Psoas muscle (tissue), 8 donors: ENCODE results near the gene BST1. TPM values are rescaled to one million over a fixed set of nuclear protein-coding genes. Genes with fewer than 3 reads are reported as not detected.

Experiments used
- ATAC-seq, 4 donors: fragments of 200-7000 bp; cut with Tn5 transposase; one replicate each; pipeline ENCODE4 v1.9.1; 2020; ENCODE audit warnings: moderate library complexity in 3 of 4, mild to moderate bottlenecking in 2 of 4
- DNase-seq, 2 donors: peaks; one replicate each; pipeline ENCODE4 v3.0.0-alpha.2; 2020
- H3K27ac ChIP-seq: fragments of 200-600 bp; one replicate; pipeline ENCODE4 v1.8.0; 2022
- H3K27me3 ChIP-seq, 3 donors: fragments of 200-600 bp in 1 of 3; one replicate each; pipeline versions ENCODE4 v1.6.1 to v1.8.0; 2013 to 2022; ENCODE audit warnings: low read length in 2 of 3, mild to moderate bottlenecking in 2 of 3, moderate library complexity in 1 of 3; ENCODE audit not compliant: insufficient read depth in 3 of 3
- H3K36me3 ChIP-seq, 2 donors: fragments of 200-600 bp in 1 of 2; one replicate each; pipeline versions ENCODE4 v1.6.1 to v1.8.0; 2013 to 2022; ENCODE audit warnings: low read depth in 1 of 2, mild to moderate bottlenecking in 1 of 2, moderate library complexity in 1 of 2; ENCODE audit not compliant: insufficient read depth in 1 of 2
- H3K4me1 ChIP-seq: fragments of 200-600 bp; one replicate; pipeline ENCODE4 v1.8.0; 2022
- H3K4me3 ChIP-seq: fragments of 200-600 bp; one replicate; pipeline ENCODE4 v1.8.0; 2022; ENCODE audit warnings: mild to moderate bottlenecking
- H3K9me3 ChIP-seq: fragments of 200-600 bp; one replicate; pipeline ENCODE4 v1.8.0; 2022
- WGBS, 3 donors: extraction: QIAGEN DNeasy Blood & Tissue Kit; methylation state at CpG; one replicate each; pipeline versions ENCODE4 v1.1.6 to v1.1.7; 2013; 5-methylcytosine and 5-hydroxymethylcytosine counted together
- intact Hi-C, 2 donors: fragments of 100-400 bp; cut with DNase I; formaldehyde crosslinking; loops; one replicate each; pipeline versions ENCODE4 v1.11.0 to v1.14.2; 2022
- polyA plus RNA-seq, 3 donors: library from polyadenylated mRNA; stranded (reverse); fragments of 200-250 nt; gene quantifications; one replicate each; pipeline ENCODE4 v1.2.3, GENCODE V29; 2013
- total RNA-seq, 4 donors: library from RNA; stranded (reverse); fragmentation: NEBNext Ultra II Directional in 2 of 4; extraction: Animal tissue kit (Norgen Biotek cat#: 25700) in 2 of 4; gene quantifications; one replicate each; pipeline versions ENCODE4 v1.2.1 to v1.2.4, GENCODE V29; 2021 to 2023
- TF ChIP-seq, protein P1 (sequence below): fragments of 200-600 bp; IDR thresholded peaks from one replicate; pipeline ENCODE4 v1.8.0; 2022; ENCODE audit warnings: antibody characterized with exemption
- donor health status: healthy with polysubstance abuse.
- donor health status: DM: no; HTN: no; CAD: no; lungs with moderate emphysema.
- donor health status: Bipolar disorder and iron deficiency.
- donor health status: healthy.
- donor health status: DM: yes; HTN: yes; CAD: no.
- donor health status: DM: no; HTN: no; CAD: no.
- donor health status: DM: no; HTN: no; CAD: no.
- donor health status: DM: yes; HTN: yes; CAD: no.

Gene BST1
- total and polyA plus RNA-seq, 7 donors = 0.98 to 2.1 (median 1.3) TPM

DNA sequence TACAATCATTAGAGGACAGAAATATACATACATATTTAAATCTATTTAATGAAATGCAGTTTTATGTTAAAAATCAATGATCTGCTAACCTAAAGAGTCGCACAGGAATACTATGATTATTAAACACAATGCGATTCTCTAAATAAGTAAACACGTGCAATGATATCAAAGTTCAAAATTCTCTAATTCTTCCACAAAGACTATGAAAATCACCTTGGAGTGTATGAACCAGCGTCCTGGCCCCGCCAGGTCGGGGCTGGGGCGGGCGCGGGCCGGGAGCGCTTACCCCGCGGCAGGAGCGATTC is 21.8 kb upstream of the BST1 start:
- 1 to 2% (median 1%) methylated on average over 14 of the region's 14 CpGs for WGBS, 3 donors
- DNase-seq = no peak
- no peak for ATAC-seq
- TF ChIP-seq, protein P1, sequence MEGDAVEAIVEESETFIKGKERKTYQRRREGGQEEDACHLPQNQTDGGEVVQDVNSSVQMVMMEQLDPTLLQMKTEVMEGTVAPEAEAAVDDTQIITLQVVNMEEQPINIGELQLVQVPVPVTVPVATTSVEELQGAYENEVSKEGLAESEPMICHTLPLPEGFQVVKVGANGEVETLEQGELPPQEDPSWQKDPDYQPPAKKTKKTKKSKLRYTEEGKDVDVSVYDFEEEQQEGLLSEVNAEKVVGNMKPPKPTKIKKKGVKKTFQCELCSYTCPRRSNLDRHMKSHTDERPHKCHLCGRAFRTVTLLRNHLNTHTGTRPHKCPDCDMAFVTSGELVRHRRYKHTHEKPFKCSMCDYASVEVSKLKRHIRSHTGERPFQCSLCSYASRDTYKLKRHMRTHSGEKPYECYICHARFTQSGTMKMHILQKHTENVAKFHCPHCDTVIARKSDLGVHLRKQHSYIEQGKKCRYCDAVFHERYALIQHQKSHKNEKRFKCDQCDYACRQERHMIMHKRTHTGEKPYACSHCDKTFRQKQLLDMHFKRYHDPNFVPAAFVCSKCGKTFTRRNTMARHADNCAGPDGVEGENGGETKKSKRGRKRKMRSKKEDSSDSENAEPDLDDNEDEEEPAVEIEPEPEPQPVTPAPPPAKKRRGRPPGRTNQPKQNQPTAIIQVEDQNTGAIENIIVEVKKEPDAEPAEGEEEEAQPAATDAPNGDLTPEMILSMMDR = no peak
- intact Hi-C loops = no loop called here
- Histone ChIP-seq H3K27ac (peak overlapping the region; percentile 68), H3K27me3 (no peaks in the 10 kb centered on the region), H3K4me1 (peaks cover 22% of the 10 kb centered on the region), H3K4me3 (peak overlapping the region; percentile 71), H3K9me3 (no peaks in the 10 kb centered on the region), H3K36me3 (peaks cover 1 to 4% of the 10 kb centered on the region in 2 donors)

DNA sequence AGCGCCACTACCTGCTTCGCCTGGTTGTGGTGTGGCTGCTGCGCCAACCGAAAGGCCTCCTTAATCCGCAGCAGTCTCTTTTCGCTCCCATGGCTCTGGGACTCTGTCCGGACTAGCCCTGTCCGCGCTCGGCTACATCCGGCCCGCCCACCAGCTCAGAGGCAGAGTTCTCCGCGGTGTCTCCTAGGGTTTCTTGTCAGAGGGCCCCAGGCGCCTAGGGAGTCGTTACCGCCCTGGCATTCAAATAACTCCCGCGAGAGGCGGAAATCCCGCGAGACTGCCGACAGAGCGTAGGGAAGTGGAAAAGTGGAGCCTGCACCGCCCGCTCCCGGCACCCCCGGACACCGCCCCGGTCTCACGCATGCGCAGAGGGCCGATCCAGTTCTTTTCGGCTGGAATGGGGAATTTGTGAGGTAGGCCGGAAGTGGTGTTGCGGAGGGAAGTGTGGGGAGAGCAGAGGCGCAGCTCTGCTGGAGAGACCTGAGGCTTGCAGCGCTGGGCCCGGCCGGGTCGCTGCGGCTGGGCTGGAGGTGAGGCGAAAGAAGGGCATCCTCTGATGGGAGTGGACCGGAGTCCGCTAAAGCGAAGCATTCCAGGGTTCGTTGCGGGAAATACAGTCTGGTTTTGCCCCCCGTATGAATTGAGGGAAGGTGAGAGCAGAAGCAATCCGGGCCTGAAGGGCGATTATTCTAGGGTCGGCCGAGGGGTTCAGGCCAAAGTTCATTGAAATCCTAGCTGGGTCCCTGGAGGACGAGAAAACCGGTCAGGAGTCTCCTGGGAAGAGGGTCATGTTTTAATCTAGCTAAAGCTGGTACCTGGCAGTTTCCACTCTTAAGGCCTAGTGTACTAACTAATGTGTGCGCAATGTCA is 21.3 kb upstream of the BST1 start, which contains the start of gene FAM200B:
Gene FAM200B, plus strand, starts transcription at position 456 of the 870 bp plus-strand sequence. CDS start 5,151 bp downstream, outside the sequence.
- DNase-seq = peak; percentile 99
- Histone ChIP-seq H3K4me1 (peaks cover 22% of the 10 kb centered on the region), H3K27me3 (no peaks in the 10 kb centered on the region), H3K36me3 (peaks cover 6 to 7% of the 10 kb centered on the region in 2 donors), H3K9me3 (no peaks in the 10 kb centered on the region), H3K27ac (peak within 1 kb of the TSS; percentile 68), H3K4me3 (peak within 1 kb of the TSS; percentile 71)
- WGBS, 3 donors = 0% methylated on average over 54 to 56 of the region's 56 CpGs
- intact Hi-C loops = no loop called here
- peak; percentile 98 to 100 (median 99) for ATAC-seq
- TF ChIP-seq, protein P1 = no peak

DNA sequence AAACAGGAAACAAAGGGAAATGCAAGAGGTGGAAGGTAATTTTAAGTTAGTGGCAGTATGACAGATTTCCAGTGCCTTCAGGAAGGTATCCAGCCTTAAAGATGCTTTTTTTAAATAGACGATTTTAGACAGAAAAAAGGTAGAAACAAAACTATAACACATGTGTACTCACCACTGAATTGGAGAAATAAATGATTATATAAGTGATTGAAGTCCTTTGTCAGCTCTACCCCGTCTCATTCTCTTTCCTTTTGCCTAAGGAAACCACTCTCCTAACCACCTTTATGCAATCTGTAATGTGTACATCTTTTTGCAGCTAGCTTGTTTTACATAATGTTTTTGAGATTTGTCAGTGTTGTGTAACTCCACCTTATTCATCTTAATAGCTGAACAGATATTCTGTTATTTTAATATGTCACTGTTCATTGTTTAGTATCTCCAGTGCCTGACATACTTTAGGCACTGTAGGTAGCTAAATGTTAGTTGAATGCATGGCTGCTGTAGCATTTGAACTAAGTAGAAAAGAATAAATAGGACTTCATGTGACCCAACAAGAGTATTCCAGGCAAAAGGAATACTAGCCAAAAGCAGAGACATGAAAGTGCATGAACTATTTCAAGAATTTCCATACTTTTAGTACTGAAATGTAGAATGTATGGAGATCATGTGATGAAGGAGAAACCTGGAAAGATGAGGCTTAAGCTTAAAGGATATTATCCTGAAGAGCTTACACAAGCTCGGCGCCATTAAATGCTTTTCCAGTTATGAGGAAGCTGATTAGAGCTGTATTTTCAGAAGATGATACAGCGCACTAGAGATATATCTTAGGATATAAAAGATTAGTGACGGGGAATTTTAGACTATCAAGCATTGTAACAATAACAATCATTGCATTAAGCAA is 20.4 kb upstream of the BST1 start:
- intact Hi-C loops = no loop called here
- peaks cover 22% of the 10 kb centered on the region for H3K4me1 ChIP-seq

DNA sequence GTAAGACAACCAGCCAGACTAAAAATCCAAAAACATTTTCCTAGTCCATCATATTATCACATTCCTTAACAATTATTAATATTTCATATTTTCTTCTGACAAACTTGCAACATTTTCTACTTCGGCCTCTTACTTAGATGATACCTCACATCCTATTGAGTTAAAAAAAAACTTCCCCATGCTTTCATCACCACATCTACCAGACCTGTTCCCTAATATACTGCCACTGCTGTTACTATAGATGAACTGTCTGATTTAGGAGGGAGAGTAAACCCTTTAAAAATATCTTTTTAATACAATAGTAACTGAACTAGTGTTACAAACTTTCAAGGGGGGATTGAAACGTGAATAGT is 19.7 kb upstream of the BST1 start:
- WGBS, 3 donors = 84 to 96% (median 93%) methylated on average over 2 of the region's 2 CpGs
- no peaks in the 10 kb centered on the region for H3K27me3 ChIP-seq
- peaks cover 22% of the 10 kb centered on the region for H3K4me1 ChIP-seq
- H3K36me3 ChIP-seq = peaks cover 6 to 22% of the 10 kb centered on the region in 2 donors
- TF ChIP-seq, protein P1 = no peak
- H3K27ac ChIP-seq = no peak overlapping the region
- DNase-seq (no peak), ATAC-seq (no peak)
- H3K9me3 ChIP-seq = no peaks in the 10 kb centered on the region
- peak overlapping the region; percentile 71 for H3K4me3 ChIP-seq
- intact Hi-C loops = no loop called here

More for the DNA sequence above, 20.4 kb upstream of the BST1 start:
- 31 to 46% (median 34%) methylated on average over 6 of the region's 6 CpGs for WGBS, 3 donors
- Histone ChIP-seq H3K4me3 (peak overlapping the region; percentile 71), H3K9me3 (no peaks in the 10 kb centered on the region), H3K27me3 (no peaks in the 10 kb centered on the region), H3K36me3 (peaks cover 6 to 16% of the 10 kb centered on the region in 2 donors), H3K27ac (peak overlapping the region; percentile 68)
- DNase-seq (no peak), ATAC-seq (no peak)
- TF ChIP-seq, protein P1 = no peak
